HepG2 (cell line): ENCODE data around the gene PPP1CA. TPM values are rescaled to one million over a fixed set of nuclear protein-coding genes. Genes with fewer than 3 reads are reported as not detected.

ENCODE experiments used
- AGO1 ChIP-seq: fragments of 200-400 bp; formaldehyde crosslinking; IDR thresholded peaks from 2 replicates; pipeline ENCODE4 v1.6.1; 2017; ENCODE audit warnings: mild to moderate bottlenecking, low read depth, low read length, moderate library complexity; ENCODE audit not compliant: poor library complexity, severe bottlenecking
- AHDC1 ChIP-seq: sonication (generic); formaldehyde crosslinking; IDR thresholded peaks from 2 replicates; pipeline ENCODE4 v1.5.1; 2020; ENCODE audit warnings: mild to moderate bottlenecking, missing genetic modification reagents, borderline replicate concordance
- HNF4A ChIP-seq: sonication (generic); formaldehyde crosslinking; IDR thresholded peaks from 2 replicates; pipeline ENCODE4 v1.4.0; 2020; ENCODE audit warnings: missing genetic modification reagents
- HOXA5 ChIP-seq: sonication (generic); formaldehyde crosslinking; IDR thresholded peaks from 2 replicates; pipeline ENCODE4 v1.4.0; 2020; ENCODE audit warnings: missing genetic modification reagents
- IKZF1 ChIP-seq: fragments of 450-650 bp; IDR thresholded peaks from 2 replicates; pipeline ENCODE4 v1.7.1; 2016
- NCOA1 ChIP-seq: sonication (generic); formaldehyde crosslinking; IDR thresholded peaks from 2 replicates; pipeline ENCODE4 v1.9.0; 2021; ENCODE audit warnings: missing genetic modification reagents
- RFX3 ChIP-seq: IDR thresholded peaks from 2 replicates; pipeline ENCODE4 v1.6.1; 2016; ENCODE audit warnings: missing biosample characterization, missing genetic modification reagents
- TEAD3 ChIP-seq: optimal IDR thresholded peaks from 2 replicates; pipeline ENCODE3; 2016; ENCODE audit warnings: borderline replicate concordance
- ZFP82 ChIP-seq: sonication (generic); formaldehyde crosslinking; IDR thresholded peaks from 2 replicates; pipeline ENCODE4 v1.5.1; 2020; ENCODE audit warnings: mild to moderate bottlenecking, missing genetic modification reagents, borderline replicate concordance
- ZHX1 ChIP-seq: sonication (generic); formaldehyde crosslinking; IDR thresholded peaks from 2 replicates; pipeline ENCODE4 v1.8.1; 2022; ENCODE audit warnings: low read depth, mild to moderate bottlenecking, missing genetic modification reagents
- ZNF768 ChIP-seq: sonication (generic); formaldehyde crosslinking; IDR thresholded peaks from 2 replicates; pipeline ENCODE4 v1.4.0; 2020; ENCODE audit warnings: missing genetic modification reagents
- polyA plus RNA-seq, 8 experiments: library from polyadenylated mRNA; depleted of rRNA in 3 of 8; stranded (reverse) in 7 of 8; unstranded in 1 of 8; fragments of >200 nt; fragmentation: Illumina TruSeq in 4 of 8; extraction: Trizol in 4 of 8; gene quantifications; 2 replicates each; pipeline versions ENCODE4 v1.2.1 to v1.2.3, GENCODE V29; 2011 to 2016; ENCODE audit warnings: low read depth in 4 of 8, missing spikeins in 1 of 8, mixed read lengths in 1 of 8; ENCODE audit not compliant: insufficient read depth in 1 of 8
- total RNA-seq, 5 experiments: library from RNA; depleted of rRNA; stranded (reverse); fragments of >200 nt; fragmentation: Illumina TruSeq; extraction: Trizol; gene quantifications; 2 replicates each; pipeline ENCODE4 v1.2.3, GENCODE V29; 2016; ENCODE audit warnings: low read depth in 1 of 5
- TF ChIP-seq, protein P1 (sequence below): sonication (generic); formaldehyde crosslinking; IDR thresholded peaks from 2 replicates; pipeline ENCODE4 v1.4.0; 2020; ENCODE audit warnings: missing genetic modification reagents, low read depth, mild to moderate bottlenecking, borderline replicate concordance
- TF ChIP-seq, protein P2 (sequence below), 2 experiments: sonication (generic) in 1 of 2; formaldehyde crosslinking in 1 of 2; IDR thresholded peaks; 2 replicates each; pipeline versions ENCODE4 v1.5.1 to v1.6.1; 2011 to 2020; ENCODE audit warnings: borderline replicate concordance in 1 of 2, low read depth in 1 of 2, low read length in 1 of 2, mild to moderate bottlenecking in 1 of 2, missing genetic modification reagents in 1 of 2, moderate library complexity in 1 of 2
- TF ChIP-seq, protein P3 (sequence below): sonication (generic); formaldehyde crosslinking; IDR thresholded peaks from 2 replicates; pipeline ENCODE4 v1.9.0; 2021; ENCODE audit warnings: missing genetic modification reagents, mild to moderate bottlenecking, borderline replicate concordance

The PPP1CA gene
- total and polyA plus RNA-seq, 2 of the 13 experiments (the other 11 are each of a cell fraction or from before 2014, with no cell fraction given) = 149 to 170 TPM

GRCh38 chr11:67428052-67429001, 26.7 kb upstream of the PPP1CA start, which contains the start of gene RPS6KB2 (continued):
- TF ChIP-seq AHDC1 (no peak), ZNF768 (CRISPR knock-in tag) (peak; percentile 35; the same call in 1 of the 2 replicates), AGO1 (peak; percentile 19), ZHX1 (CRISPR knock-in tag) (peak; percentile 87; the same call in 1 of the 2 replicates), HNF4A (peak; percentile 34; the same call in 1 of the 2 replicates), HOXA5 (peak; percentile 87), TEAD3 (CRISPR knock-in tag) (peak; percentile 68), NCOA1 (0 out of 2 replicates have a peak, but pooled peaks have one; percentile 73), ZFP82 (CRISPR knock-in tag) (peak; percentile 17; the same call in 1 of the 2 replicates), RFX3 (CRISPR knock-in tag) (no peak), IKZF1 (no peak)
- TF ChIP-seq, protein P1, sequence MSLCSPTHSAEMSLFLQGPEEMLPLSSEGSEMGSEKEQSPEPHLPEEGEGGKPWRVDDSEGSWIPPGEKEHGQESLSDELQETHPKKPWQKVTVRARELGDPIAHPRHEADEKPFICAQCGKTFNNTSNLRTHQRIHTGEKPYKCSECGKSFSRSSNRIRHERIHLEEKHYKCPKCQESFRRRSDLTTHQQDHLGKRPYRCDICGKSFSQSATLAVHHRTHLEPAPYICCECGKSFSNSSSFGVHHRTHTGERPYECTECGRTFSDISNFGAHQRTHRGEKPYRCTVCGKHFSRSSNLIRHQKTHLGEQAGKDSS (CRISPR knock-in tag) = 0 out of 2 replicates have a peak, but pooled peaks have one; percentile 9
- TF ChIP-seq, protein P2, sequence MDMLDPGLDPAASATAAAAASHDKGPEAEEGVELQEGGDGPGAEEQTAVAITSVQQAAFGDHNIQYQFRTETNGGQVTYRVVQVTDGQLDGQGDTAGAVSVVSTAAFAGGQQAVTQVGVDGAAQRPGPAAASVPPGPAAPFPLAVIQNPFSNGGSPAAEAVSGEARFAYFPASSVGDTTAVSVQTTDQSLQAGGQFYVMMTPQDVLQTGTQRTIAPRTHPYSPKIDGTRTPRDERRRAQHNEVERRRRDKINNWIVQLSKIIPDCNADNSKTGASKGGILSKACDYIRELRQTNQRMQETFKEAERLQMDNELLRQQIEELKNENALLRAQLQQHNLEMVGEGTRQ (IDR thresholded peaks at IDR 0.05; ENCODE audit: low read depth, low read length) = no peak
- TF ChIP-seq, protein P2 (CRISPR knock-in tag; IDR thresholded peaks at IDR 0.05; ENCODE audit: borderline replicate concordance) = no peak
- TF ChIP-seq, protein P3, sequence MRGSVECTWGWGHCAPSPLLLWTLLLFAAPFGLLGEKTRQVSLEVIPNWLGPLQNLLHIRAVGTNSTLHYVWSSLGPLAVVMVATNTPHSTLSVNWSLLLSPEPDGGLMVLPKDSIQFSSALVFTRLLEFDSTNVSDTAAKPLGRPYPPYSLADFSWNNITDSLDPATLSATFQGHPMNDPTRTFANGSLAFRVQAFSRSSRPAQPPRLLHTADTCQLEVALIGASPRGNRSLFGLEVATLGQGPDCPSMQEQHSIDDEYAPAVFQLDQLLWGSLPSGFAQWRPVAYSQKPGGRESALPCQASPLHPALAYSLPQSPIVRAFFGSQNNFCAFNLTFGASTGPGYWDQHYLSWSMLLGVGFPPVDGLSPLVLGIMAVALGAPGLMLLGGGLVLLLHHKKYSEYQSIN (CRISPR knock-in tag) = no peak
